GM20000 (cell line): ENCODE measurements around the gene UBXN11.

Experiments used
- DNase-seq: peaks from one replicate; pipeline ENCODE4 v3.0.0; 2012; ENCODE audit warnings: low spot score
- CTCF ChIP-seq: IDR thresholded peaks from 2 replicates; pipeline ENCODE4 v1.5.1; 2012; ENCODE audit warnings: mild to moderate bottlenecking, control low read depth; ENCODE audit errors: extremely low read depth, missing control alignments

Gene UBXN11

GRCh38 chr1:26282401-26282918, 24.0 kb downstream of the UBXN11 start:
- no peak for DNase-seq

GRCh38 chr1:26281971-26282370, 24.5 kb downstream of the UBXN11 start:
- DNase-seq = no peak
- no peak for TF ChIP-seq CTCF

More at GRCh38 chr1:26282401-26282918, 24.0 kb downstream of the UBXN11 start:
- no peak for TF ChIP-seq CTCF

- TF ChIP-seq CTCF = no peak
- peak; percentile 23 for DNase-seq
These were observed 25.1 kb downstream of the UBXN11 start for GRCh38 chr1:26281091-26281958.

- no peak for DNase-seq
These were observed 25.9 kb downstream of the UBXN11 start for GRCh38 chr1:26280333-26281042.

GRCh38 chr1:26279456-26280332, 26.7 kb downstream of the UBXN11 start, which contains the start of gene SH3BGRL3:
SH3BGRL3 (plus strand) TSS chr1:26280086; CDS start chr1:26280156, 70 bp downstream.
- peak; percentile 95 for DNase-seq
- peak; percentile 33 for TF ChIP-seq CTCF

More at GRCh38 chr1:26280333-26281042, 25.9 kb downstream of the UBXN11 start:
- no peak for TF ChIP-seq CTCF

GRCh38 chr1:26278724-26279455, 27.5 kb downstream of the UBXN11 start:
- no peak for DNase-seq
- no peak for TF ChIP-seq CTCF
